Breast epithelium (tissue), 4 donors: ENCODE results near the gene ODF4. TPM values are rescaled to one million over a fixed set of nuclear protein-coding genes. Genes with fewer than 3 reads are reported as not detected.
"Not testable (repeated sequence)": the region's sequence is repeated elsewhere in the genome, so short reads cannot be mapped to it uniquely, and the experiment has no call there.

Experiments used
- DNase-seq, 2 donors: peaks; one replicate each; pipeline ENCODE4 v3.0.0-alpha.2; 2019; ENCODE audit warnings: low spot score in 2 of 2
- H3K27ac ChIP-seq, 2 donors: fragments of 200-600 bp; sonication (generic) in 1 of 2; one replicate each; pipeline ENCODE4 v1.5.1; 2016 to 2019; ENCODE audit warnings: mild to moderate bottlenecking in 1 of 2
- H3K27me3 ChIP-seq, 2 donors: fragments of 200-600 bp; sonication (generic) in 1 of 2; one replicate each; pipeline versions ENCODE4 v1.5.1 to v1.6.0; 2017 to 2019; ENCODE audit warnings: control low read depth in 1 of 2, mild to moderate bottlenecking in 1 of 2
- H3K36me3 ChIP-seq: fragments of 200-600 bp; one replicate; pipeline ENCODE4 v1.5.1; 2019
- H3K4me1 ChIP-seq, 2 donors: fragments of 200-600 bp; sonication (generic); one replicate each; pipeline ENCODE4 v1.5.1; 2016 to 2019; ENCODE audit warnings: control low read depth in 1 of 2
- H3K4me3 ChIP-seq, 3 donors: fragments of 200-600 bp; sonication (generic); 1 replicate in 2 of 3; 2 replicates in 1 of 3; pipeline ENCODE4 v1.5.1; 2016 to 2019; ENCODE audit warnings: mild to moderate bottlenecking in 3 of 3, moderate library complexity in 2 of 3
- H3K9me3 ChIP-seq, 2 donors: fragments of 200-600 bp; sonication (generic) in 1 of 2; one replicate each; pipeline ENCODE4 v1.5.1; 2016 to 2019; ENCODE audit warnings: control low read depth in 1 of 2
- POLR2A ChIP-seq: fragments of 450-650 bp; IDR thresholded peaks from one replicate; pipeline ENCODE4 v1.6.1; 2016; ENCODE audit warnings: antibody characterized with exemption, mild to moderate bottlenecking, moderate library complexity
- POLR2AphosphoS5 ChIP-seq, 3 donors: sonication (generic); formaldehyde crosslinking; IDR thresholded peaks; one replicate each; pipeline ENCODE4 v1.6.1; 2017; ENCODE audit warnings: antibody characterized with exemption in 3 of 3
- intact Hi-C: fragments of 100-400 bp; cut with DNase I; formaldehyde crosslinking; loops from one replicate; pipeline ENCODE4 v1.15.1; 2023; ENCODE audit warnings: low total_unique reads
- total RNA-seq, 3 donors: library from RNA; depleted of rRNA; stranded (reverse); fragments of >200 nt; gene quantifications; one replicate each; pipeline ENCODE4 v1.1.0, GENCODE V29; 2016
- TF ChIP-seq, protein P1 (sequence below), 3 donors: fragments of 450-650 bp; IDR thresholded peaks; one replicate each; pipeline ENCODE4 v1.5.1; 2016 to 2017; ENCODE audit warnings: antibody characterized with exemption in 3 of 3, mild to moderate bottlenecking in 3 of 3, moderate library complexity in 3 of 3

ODF4 gene
- total RNA-seq, 3 donors from 2014 or later: not detected

DNA sequence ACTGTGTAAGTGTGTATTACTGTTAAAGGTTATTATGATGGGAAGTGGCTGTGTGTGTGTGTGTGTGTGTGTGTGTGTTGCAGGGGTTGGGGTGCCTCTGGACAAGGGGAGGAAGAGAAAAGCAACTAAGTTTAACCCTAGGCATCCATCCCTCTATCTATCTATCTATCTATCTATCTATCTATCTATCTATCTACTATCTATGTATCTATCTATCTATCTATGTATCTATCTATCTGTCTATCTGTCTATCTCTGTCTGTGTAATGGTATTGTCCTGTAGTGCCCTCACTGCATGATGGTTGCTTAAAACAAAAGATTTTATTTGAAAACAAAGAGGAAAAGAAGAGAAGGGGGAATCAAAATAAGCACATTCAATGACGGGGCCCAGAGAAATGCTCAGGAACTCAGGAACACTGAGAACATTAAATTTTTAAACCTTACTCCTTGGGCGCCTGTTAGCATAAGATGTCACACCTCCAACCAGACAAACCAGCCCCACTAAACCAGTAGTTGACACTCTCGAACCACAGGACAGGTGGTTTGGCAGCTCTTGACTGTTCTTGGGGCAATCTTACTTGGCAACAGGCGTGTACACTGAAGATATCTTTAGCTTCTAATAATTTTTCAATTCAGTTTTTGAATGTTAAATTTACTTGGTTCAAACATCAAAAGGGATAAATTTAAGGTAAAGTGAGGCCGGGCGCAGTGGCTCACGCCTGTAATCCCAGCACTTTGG lies 48.4 kb downstream of the ODF4 start:
- TF ChIP-seq POLR2A: no peak
- Histone ChIP-seq H3K4me1 (peaks cover 0 to 4% of the 10 kb centered on the region in 2 donors), H3K36me3 (no peaks in the 10 kb centered on the region), H3K4me3 (no peak overlapping the region), H3K27ac (no peak overlapping the region), H3K9me3 (no peaks in the 10 kb centered on the region), H3K27me3 (peaks cover 0 to 3% of the 10 kb centered on the region in 2 donors)
- peak in 1 of 2 donors; percentile 62 for DNase-seq
- intact Hi-C loops: no loop called here

GRCh38 chr17:8391711-8392110 lies 52.1 kb downstream of the ODF4 start:
- H3K4me1 ChIP-seq: no peaks in the 10 kb centered on the region
- H3K9me3 ChIP-seq: no peaks in the 10 kb centered on the region
- no peak overlapping the region for H3K27ac ChIP-seq
- peak in 1 of 2 donors; percentile 33 for DNase-seq
- H3K27me3 ChIP-seq: peaks cover 0 to 13% of the 10 kb centered on the region in 2 donors
- TF ChIP-seq POLR2A (no peak), POLR2AphosphoS5 (IDR thresholded peaks at IDR 0.05) (no peak)
- intact Hi-C loops: no loop called here
- H3K36me3 ChIP-seq: no peaks in the 10 kb centered on the region
- H3K4me3 ChIP-seq: no peak overlapping the region

GRCh38 chr17:8392274-8392673 lies 52.6 kb downstream of the ODF4 start:
- TF ChIP-seq POLR2A (no peak), POLR2AphosphoS5 (IDR thresholded peaks at IDR 0.05) (no peak)
- TF ChIP-seq, protein P1, sequence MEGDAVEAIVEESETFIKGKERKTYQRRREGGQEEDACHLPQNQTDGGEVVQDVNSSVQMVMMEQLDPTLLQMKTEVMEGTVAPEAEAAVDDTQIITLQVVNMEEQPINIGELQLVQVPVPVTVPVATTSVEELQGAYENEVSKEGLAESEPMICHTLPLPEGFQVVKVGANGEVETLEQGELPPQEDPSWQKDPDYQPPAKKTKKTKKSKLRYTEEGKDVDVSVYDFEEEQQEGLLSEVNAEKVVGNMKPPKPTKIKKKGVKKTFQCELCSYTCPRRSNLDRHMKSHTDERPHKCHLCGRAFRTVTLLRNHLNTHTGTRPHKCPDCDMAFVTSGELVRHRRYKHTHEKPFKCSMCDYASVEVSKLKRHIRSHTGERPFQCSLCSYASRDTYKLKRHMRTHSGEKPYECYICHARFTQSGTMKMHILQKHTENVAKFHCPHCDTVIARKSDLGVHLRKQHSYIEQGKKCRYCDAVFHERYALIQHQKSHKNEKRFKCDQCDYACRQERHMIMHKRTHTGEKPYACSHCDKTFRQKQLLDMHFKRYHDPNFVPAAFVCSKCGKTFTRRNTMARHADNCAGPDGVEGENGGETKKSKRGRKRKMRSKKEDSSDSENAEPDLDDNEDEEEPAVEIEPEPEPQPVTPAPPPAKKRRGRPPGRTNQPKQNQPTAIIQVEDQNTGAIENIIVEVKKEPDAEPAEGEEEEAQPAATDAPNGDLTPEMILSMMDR (IDR thresholded peaks at IDR 0.05): no peak
- no peak overlapping the region for H3K4me3 ChIP-seq
- H3K27ac ChIP-seq: no peak overlapping the region
- intact Hi-C loops: no loop called here
- H3K36me3 ChIP-seq: no peaks in the 10 kb centered on the region
- peaks cover 0 to 18% of the 10 kb centered on the region in 2 donors for H3K27me3 ChIP-seq
- no peak for DNase-seq
- no peaks in the 10 kb centered on the region for H3K9me3 ChIP-seq
- no peaks in the 10 kb centered on the region for H3K4me1 ChIP-seq

- H3K36me3 ChIP-seq: no peaks in the 10 kb centered on the region
- peaks cover 0 to 18% of the 10 kb centered on the region in 2 donors for H3K27me3 ChIP-seq
- TF ChIP-seq POLR2A (no peak), POLR2AphosphoS5 (IDR thresholded peaks at IDR 0.05) (no peak)
- TF ChIP-seq, protein P1 (IDR thresholded peaks at IDR 0.05): no peak
- H3K4me1 ChIP-seq: no peaks in the 10 kb centered on the region
- no peak overlapping the region for H3K4me3 ChIP-seq
- intact Hi-C loops: no loop called here
- no peaks in the 10 kb centered on the region for H3K9me3 ChIP-seq
- DNase-seq: peak in 1 of 2 donors; percentile 40
- H3K27ac ChIP-seq: no peak overlapping the region
Measured at GRCh38 chr17:8392674-8393469, 53.2 kb downstream of the ODF4 start.

DNA sequence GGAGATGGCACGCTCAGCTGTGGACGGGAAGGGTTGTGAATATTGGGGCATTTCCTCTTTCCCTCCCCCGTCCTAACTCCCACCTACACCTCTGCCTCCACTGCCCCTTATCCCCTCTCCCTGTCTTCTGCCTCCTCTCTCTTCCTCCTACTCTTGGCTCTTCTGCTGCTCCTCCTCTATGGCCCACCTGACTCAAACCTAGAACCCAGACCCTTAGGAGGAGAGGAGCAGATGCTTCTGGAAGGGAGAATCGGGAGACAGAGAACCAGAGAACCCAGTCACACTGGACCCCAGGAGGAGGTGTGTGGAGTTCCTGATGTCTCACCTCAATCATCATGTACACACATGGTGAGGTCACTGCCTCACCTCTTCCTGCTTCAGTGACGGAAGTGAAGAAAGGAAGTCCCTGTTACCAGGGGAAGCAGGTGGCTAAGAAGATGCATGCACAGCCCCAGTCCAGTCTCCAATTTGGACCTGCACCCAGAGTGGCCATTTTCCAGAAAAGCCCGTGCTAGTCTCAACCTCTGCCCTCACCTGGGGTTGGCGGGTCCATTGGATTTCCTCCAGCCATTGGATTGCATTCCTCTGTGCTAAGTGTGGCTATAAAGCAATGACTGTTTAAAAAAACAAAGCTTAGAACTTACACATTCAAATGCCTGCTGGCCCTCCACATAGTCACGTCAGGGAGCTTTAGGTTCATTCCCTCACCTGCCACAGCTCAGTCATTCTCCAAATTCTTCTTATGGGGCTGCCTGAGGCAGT lies 54.0 kb downstream of the ODF4 start:
- Histone ChIP-seq H3K27ac (no peak overlapping the region), H3K27me3 (peaks cover 0 to 18% of the 10 kb centered on the region in 2 donors), H3K4me1 (no peaks in the 10 kb centered on the region), H3K9me3 (no peaks in the 10 kb centered on the region), H3K36me3 (no peaks in the 10 kb centered on the region), H3K4me3 (no peak overlapping the region)
- no peak for DNase-seq
- TF ChIP-seq POLR2AphosphoS5 (IDR thresholded peaks at IDR 0.05) (no peak), POLR2A (no peak)
- TF ChIP-seq, protein P1 (IDR thresholded peaks at IDR 0.05): no peak
- intact Hi-C loops: no loop called here

DNA sequence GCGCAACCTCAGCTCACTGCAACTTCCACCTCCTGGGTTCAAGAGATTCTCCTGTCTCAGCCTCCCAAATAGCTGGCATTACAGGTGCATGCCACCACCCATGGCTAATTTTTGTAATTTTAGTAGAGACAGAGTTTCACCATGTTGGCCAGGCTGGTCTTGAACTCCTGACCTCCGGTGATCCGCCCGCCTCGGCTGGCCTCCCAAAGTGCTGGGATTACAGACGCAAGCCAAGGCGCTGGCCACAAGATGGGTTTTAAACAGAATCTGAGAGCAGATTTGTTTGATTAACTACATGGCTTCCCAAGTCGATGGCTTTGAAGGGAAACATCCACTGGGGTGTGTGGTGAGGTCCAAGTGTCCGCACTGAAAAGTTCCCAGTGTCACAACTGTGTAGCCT lies 54.9 kb downstream of the ODF4 start:
- DNase-seq, H3K36me3 ChIP-seq, intact Hi-C loops, H3K27ac ChIP-seq, H3K4me3 ChIP-seq, H3K9me3 ChIP-seq, H3K4me1 ChIP-seq: not testable (repeated sequence)
- H3K27me3 ChIP-seq: peaks cover 0 to 18% of the 10 kb centered on the region in 2 donors

Other genes with a start within 250 kb of the ODF4 start
- gene ALOXE3, start 221.3 kb upstream of the ODF4 start, total RNA-seq: under 1 TPM in 1 of 3 donors, not detected in 2; 0.73 TPM
- gene HES7, start 215.7 kb upstream of the ODF4 start, total RNA-seq: not detected
- 100 to 1,000 TPM in 2 of 3 donors, 10 to 100 TPM in 1; 97.3 to 167 (median 115) TPM for gene PER1, start 187.4 kb upstream of the ODF4 start, total RNA-seq
- 10 to 100 TPM; 21.8 to 30.2 (median 28.1) TPM for gene VAMP2, start 176.9 kb upstream of the ODF4 start, total RNA-seq
- 10 to 100 TPM; 15.7 to 83.1 (median 41.0) TPM for gene TMEM107, start 163.5 kb upstream of the ODF4 start, total RNA-seq
- 10 to 100 TPM in 2 of 3 donors, 1 to 10 TPM in 1; 8.5 to 11.5 (median 10.8) TPM for gene BORCS6, start 149.7 kb upstream of the ODF4 start, total RNA-seq
- gene AURKB, start 129.3 kb upstream of the ODF4 start, total RNA-seq: 1 to 10 TPM in 2 of 3 donors, under 1 TPM in 1; 0.44 to 3.8 (median 1.6) TPM
- gene CTC1, start 91.8 kb upstream of the ODF4 start, total RNA-seq: 10 to 100 TPM; 12.8 to 35.7 (median 32.1) TPM
- gene PFAS, start 90.6 kb upstream of the ODF4 start, total RNA-seq: 10 to 100 TPM; 10.2 to 23.6 (median 18.7) TPM
- gene RANGRF, start 51.2 kb upstream of the ODF4 start, total RNA-seq: 10 to 100 TPM; 22.1 to 25.2 (median 23.1) TPM
- gene SLC25A35, start 44.4 kb upstream of the ODF4 start, total RNA-seq: 1 to 10 TPM in 2 of 3 donors, under 1 TPM in 1; 0.96 to 4.7 (median 3.3) TPM
- 10 to 100 TPM in 2 of 3 donors, 1 to 10 TPM in 1; 2.9 to 75.4 (median 11.5) TPM for gene ARHGEF15, start 29.6 kb upstream of the ODF4 start, total RNA-seq
- 1,000 to 10,000 TPM; 3,666 to 5,219 (median 4,419) TPM for gene RPL26, start 43.4 kb downstream of the ODF4 start, total RNA-seq
- not detected for gene RNF222, start 58.0 kb downstream of the ODF4 start, total RNA-seq
- 10 to 100 TPM; 51.1 to 80.6 (median 61.4) TPM for gene NDEL1, start 96.0 kb downstream of the ODF4 start, total RNA-seq